Ascending aorta (tissue), 2 donors: Measurements from ENCODE around the gene SPEF1. TPM values are rescaled to one million over a fixed set of nuclear protein-coding genes. Genes with fewer than 3 reads are reported as not detected.

Source experiments
- DNase-seq, 2 donors: peaks; one replicate each; pipeline ENCODE4 v3.0.0-alpha.2; 2019; ENCODE audit warnings: low spot score in 2 of 2
- H3K27ac ChIP-seq, 2 donors: fragments of 200-600 bp; sonication (generic); one replicate each; pipeline ENCODE4 v1.5.1; 2016 to 2017; ENCODE audit warnings: mild to moderate bottlenecking in 1 of 2
- H3K27me3 ChIP-seq: fragments of 200-600 bp; sonication (generic); one replicate; pipeline ENCODE4 v1.5.1; 2017
- H3K36me3 ChIP-seq, 2 donors: fragments of 200-600 bp; sonication (generic); one replicate each; pipeline ENCODE4 v1.5.1; 2016
- H3K4me1 ChIP-seq, 2 donors: fragments of 200-600 bp; sonication (generic); one replicate each; pipeline ENCODE4 v1.5.1; 2016 to 2017; ENCODE audit warnings: mild to moderate bottlenecking in 1 of 2
- H3K4me3 ChIP-seq, 2 donors: fragments of 200-600 bp; sonication (generic); one replicate each; pipeline ENCODE4 v1.5.1; 2016 to 2017; ENCODE audit warnings: mild to moderate bottlenecking in 1 of 2
- H3K9me3 ChIP-seq, 2 donors: fragments of 200-600 bp; sonication (generic); one replicate each; pipeline ENCODE4 v1.5.1; 2016
- intact Hi-C: fragments of 100-400 bp; cut with DNase I; formaldehyde crosslinking; loops from one replicate; pipeline ENCODE4 v1.15.1; 2023
- total RNA-seq: library from RNA; depleted of rRNA; stranded (reverse); fragments of >200 nt; gene quantifications from one replicate; pipeline ENCODE4 v1.1.0, GENCODE V29; 2016
- TF ChIP-seq, protein P1 (sequence below), 3 experiments: fragments of 200-600 bp in 2 of 3; fragments of 450-650 bp in 1 of 3; sonication (generic) in 2 of 3; IDR thresholded peaks; one replicate each; pipeline ENCODE4 v1.5.1; 2016 to 2019; ENCODE audit warnings: antibody characterized with exemption in 3 of 3, mild to moderate bottlenecking in 1 of 3, moderate library complexity in 1 of 3

Gene SPEF1
- total RNA-seq, 1 donor from 2014 or later, result not detected

DNA sequence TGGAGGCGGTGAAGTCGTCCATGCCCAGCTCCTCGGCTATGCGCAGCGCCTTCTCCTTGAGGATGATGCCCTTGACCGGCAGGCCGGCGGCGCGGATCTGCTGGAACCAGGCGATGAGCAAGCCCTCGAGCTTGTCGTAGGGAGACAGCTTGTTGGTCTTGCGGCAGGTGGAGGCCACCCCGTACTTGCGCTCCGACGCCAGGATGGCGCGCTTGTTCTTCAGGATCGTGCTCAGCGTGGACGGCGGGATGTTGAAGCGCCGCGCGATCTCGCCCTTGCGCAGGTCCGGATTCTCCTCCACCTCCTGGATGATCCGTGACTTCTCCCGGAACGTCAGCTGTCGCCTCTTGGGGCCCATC lies 4.9 kb upstream of the SPEF1 start:
- intact Hi-C loops, result loop anchor here (1.0 to 2.0 kb wide), 4 partner anchors 18 to 385 kb away; partner anchors contain the start of genes AP5S1 and MAVS
- Histone ChIP-seq H3K9me3 (no peaks in the 10 kb centered on the region), H3K27ac (peak overlapping the region; percentile 82 to 89), H3K27me3 (no peaks in the 10 kb centered on the region), H3K4me3 (peak overlapping the region; percentile 67 to 94), H3K4me1 (peaks cover 20 to 26% of the 10 kb centered on the region in 2 donors), H3K36me3 (peaks cover 0 to 12% of the 10 kb centered on the region in 2 donors)
- DNase-seq, result peak in 1 of 2 donors; percentile 74
- TF ChIP-seq, protein P1, sequence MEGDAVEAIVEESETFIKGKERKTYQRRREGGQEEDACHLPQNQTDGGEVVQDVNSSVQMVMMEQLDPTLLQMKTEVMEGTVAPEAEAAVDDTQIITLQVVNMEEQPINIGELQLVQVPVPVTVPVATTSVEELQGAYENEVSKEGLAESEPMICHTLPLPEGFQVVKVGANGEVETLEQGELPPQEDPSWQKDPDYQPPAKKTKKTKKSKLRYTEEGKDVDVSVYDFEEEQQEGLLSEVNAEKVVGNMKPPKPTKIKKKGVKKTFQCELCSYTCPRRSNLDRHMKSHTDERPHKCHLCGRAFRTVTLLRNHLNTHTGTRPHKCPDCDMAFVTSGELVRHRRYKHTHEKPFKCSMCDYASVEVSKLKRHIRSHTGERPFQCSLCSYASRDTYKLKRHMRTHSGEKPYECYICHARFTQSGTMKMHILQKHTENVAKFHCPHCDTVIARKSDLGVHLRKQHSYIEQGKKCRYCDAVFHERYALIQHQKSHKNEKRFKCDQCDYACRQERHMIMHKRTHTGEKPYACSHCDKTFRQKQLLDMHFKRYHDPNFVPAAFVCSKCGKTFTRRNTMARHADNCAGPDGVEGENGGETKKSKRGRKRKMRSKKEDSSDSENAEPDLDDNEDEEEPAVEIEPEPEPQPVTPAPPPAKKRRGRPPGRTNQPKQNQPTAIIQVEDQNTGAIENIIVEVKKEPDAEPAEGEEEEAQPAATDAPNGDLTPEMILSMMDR (IDR thresholded peaks at IDR 0.05), result peak in 1 of 3 experiments; percentile 9

DNA sequence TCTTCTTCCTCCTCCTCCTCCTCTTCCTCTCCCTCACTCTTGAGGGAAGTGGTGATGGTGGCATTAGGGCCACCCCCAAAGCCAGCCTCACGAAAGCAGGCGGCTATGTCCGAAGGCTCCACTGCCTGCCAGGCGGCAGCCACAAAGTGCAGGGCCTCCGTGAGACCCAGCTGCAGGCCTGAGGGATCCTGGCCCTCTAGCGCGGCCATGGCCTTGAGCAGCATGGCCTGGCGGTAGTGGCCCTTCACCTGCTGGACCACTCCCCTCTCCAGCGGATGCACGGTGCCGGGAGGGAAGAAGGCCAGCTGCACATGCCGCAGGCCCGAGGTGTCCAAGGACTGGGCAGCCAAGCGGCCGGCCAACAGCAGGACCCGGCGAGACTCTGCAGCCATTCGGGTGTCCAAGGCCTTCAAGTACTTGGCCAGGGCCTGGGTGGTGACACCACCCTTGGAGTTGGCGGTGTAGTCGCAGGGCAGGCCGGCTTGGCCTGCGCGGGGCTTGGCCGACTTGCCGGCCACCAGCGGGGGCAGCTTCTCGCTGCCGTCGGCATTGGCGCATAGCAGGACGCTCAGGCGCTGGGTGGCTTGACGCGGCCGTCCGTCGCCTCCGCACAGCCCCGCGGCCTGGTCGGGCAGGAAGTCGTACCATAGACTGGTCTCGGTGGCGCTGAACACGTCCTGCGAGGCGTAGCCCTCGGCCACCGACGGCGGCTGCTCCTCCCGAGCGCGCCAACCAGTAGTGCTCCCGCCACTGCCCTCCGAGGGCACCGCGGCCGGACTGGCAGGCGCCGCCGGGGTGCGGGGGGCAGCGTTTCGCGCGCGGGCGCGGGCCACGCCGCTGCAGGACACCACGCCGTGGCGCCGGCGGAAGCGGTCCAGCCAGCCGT lies 4.2 kb upstream of the SPEF1 start:
- no peak for DNase-seq
- Histone ChIP-seq H3K36me3 (peaks cover 0 to 12% of the 10 kb centered on the region in 2 donors), H3K27me3 (no peaks in the 10 kb centered on the region), H3K4me3 (peak overlapping the region; percentile 67 to 94), H3K4me1 (peaks cover 20 to 31% of the 10 kb centered on the region in 2 donors), H3K9me3 (no peaks in the 10 kb centered on the region), H3K27ac (peak overlapping the region; percentile 82 to 89)
- TF ChIP-seq, protein P1 (IDR thresholded peaks at IDR 0.05), result no peak
- intact Hi-C loops, result loop anchor here (1.0 to 2.0 kb wide), 4 partner anchors 17 to 385 kb away; partner anchors contain the start of genes AP5S1 and MAVS

DNA sequence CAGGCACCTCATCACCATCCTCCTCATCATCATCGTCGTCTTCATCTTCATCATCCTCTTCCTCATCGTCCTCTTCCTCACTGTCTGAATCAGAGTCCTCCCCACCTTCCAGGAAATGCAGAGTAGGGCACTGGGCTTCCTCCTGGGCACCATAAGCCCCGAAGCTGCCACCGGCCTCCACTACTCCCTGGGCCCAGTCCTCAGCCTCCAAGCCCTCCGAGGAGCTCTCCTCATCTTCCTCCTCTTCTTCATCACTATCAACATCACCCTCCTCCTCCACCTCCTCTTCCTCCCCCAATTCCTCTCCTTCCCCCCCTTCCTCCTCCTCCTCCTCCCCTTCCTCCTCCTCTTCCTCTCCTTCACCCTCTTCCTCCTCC lies 3.6 kb upstream of the SPEF1 start:
- DNase-seq, result no peak
- Histone ChIP-seq H3K9me3 (no peaks in the 10 kb centered on the region), H3K4me3 (peak overlapping the region; percentile 67 to 94), H3K27ac (peak overlapping the region; percentile 82 to 89), H3K4me1 (peaks cover 20 to 31% of the 10 kb centered on the region in 2 donors), H3K27me3 (no peaks in the 10 kb centered on the region), H3K36me3 (peaks cover 0 to 12% of the 10 kb centered on the region in 2 donors)
- intact Hi-C loops, result no loop called here
- TF ChIP-seq, protein P1 (IDR thresholded peaks at IDR 0.05), result no peak

DNA sequence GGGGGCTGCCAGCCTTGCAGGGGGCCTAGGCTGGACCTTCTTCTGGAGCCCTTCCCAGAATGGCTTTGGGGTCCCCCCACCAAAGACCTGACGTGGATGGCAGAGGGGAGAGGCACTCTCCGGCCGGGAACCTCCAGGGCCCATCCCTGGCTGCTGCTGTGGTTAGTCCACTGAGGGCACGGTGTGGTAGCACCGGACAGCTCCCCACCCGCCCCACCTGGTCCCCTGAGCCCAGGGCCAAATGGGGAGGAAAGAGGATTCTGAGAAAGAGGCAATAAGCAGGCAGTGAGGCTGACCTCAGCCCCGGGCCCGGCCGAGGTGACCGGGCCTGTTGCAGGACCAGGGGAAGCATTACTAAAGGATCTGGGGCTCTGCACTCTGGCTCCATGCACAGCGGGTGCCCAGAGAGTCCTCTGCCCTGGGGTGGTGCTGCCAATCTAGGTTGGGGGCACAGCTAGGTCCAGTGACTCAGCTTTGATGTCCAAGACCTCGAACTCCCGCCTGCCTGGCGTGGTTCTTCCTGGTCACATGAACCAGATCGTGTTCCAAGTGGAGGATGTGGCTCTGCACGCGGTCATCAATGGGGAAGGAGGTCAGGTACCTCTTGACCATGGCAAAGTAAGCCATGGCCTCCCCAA lies 3.1 kb upstream of the SPEF1 start:
- TF ChIP-seq, protein P1 (IDR thresholded peaks at IDR 0.05), result no peak
- Histone ChIP-seq H3K4me3 (peak overlapping the region in 1 of 2 donors; percentile 94), H3K36me3 (peaks cover 0 to 12% of the 10 kb centered on the region in 2 donors), H3K4me1 (peaks cover 20 to 31% of the 10 kb centered on the region in 2 donors), H3K9me3 (no peaks in the 10 kb centered on the region), H3K27me3 (no peaks in the 10 kb centered on the region), H3K27ac (peak overlapping the region; percentile 82 to 89)
- no peak for DNase-seq
- intact Hi-C loops, result no loop called here

DNA sequence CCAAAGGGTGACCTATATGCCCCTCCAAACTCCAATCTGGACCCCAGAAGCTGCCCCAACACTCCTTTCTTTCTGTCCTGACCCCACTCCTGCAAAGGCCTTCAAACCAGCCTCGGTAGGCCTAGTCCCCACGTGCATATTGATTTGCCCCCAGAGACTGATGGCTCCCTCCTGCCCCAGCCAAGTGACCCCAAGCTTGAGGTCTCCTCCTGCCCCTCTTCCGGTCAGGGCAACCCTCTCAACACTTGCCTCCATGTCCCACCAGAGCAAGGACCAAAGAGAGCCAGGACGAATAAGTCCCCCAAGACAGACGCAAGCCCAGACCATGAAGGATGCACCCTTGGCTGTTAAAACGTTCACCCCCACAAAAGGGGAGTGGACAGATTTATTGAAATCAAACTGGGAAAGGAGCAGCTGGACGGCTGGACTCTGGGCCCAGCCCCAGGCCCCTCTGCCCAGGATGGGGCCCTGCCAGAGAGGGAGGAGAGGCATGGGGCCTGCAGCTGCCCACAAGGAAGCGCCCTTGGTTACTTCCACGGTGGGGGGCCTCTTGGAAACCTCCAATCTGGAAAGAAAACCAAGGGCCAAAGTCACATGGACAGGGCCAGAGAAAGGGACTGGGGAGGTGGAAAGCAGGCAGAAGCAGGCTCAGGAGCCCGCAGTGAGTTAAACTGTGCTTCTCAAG lies 2.4 kb upstream of the SPEF1 start:
- Histone ChIP-seq H3K4me1 (peaks cover 20 to 31% of the 10 kb centered on the region in 2 donors), H3K27ac (peak overlapping the region; percentile 46 to 82), H3K4me3 (peak overlapping the region in 1 of 2 donors; percentile 94), H3K36me3 (peaks cover 0 to 12% of the 10 kb centered on the region in 2 donors), H3K9me3 (no peaks in the 10 kb centered on the region), H3K27me3 (no peaks in the 10 kb centered on the region)
- intact Hi-C loops, result no loop called here
- TF ChIP-seq, protein P1 (IDR thresholded peaks at IDR 0.05), result no peak
- DNase-seq, result no peak
